Endometrial microvascular endothelial cells (primary cell): Measurements from ENCODE around the gene CTPS1. TPM values are rescaled to one million over a fixed set of nuclear protein-coding genes. Genes with fewer than 3 reads are reported as not detected.

Experiments
- in situ Hi-C: cut with HindIII; loops from 2 replicates; pipeline ENCODE4 v1.10.0; 2017; ENCODE audit warnings: low sequenced_read_pairs, low pct_unique_long_range_greater_than_20kb; ENCODE audit errors: inconsistent ontology term
- total RNA-seq: library from RNA; depleted of rRNA; stranded (reverse); fragments of >200 nt; gene quantifications from one replicate; pipeline ENCODE4 v1.2.3, GENCODE V29; 2015; ENCODE audit errors: inconsistent ontology term

CTPS1 gene
- total RNA-seq, 1 donor from 2014 or later = 48.7 TPM

- in situ Hi-C loops = no loop called here
These were observed 23.1 kb upstream of the CTPS1 start for GRCh38 chr1:40956407-40956806.

DNA sequence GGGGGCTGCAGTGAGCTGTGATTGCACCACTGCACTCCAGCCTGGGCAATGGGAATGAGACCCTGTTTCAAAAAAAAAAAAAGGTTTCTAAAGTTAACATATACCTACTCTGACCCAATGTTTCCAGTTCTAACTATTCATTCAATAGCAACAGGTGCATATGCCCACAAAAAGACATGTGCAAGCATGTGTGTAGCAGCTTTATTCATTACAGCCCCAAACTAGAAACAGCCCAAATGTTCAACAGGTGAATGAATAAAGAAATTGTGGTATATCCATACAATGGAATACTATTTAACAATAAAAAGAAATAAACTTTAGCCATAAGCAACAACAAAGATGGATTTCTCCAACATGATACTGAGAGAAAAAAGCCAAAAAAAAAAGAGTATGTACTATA is 21.3 kb upstream of the CTPS1 start:
- in situ Hi-C loops = no loop called here

DNA sequence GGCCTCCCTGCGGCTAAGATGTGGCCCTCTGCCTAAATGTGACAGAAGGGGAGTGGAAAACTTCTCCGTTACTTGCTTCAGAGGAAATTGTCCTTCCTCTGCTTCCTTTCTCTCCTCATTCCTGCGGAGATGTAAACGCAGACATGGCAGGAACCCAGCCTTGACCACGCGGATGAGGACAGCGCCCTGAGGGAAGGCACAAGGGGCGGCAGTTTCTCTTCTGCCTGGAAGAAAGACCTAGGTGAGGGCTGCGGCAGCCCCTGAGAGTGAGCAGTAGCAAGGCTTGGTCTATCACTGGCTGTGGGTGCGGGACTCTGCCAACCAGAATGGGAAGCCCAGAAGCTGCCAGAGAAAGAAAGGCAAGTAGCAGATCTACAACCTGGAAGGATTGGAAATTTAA is 14.0 kb upstream of the CTPS1 start:
- in situ Hi-C loops = no loop called here

- in situ Hi-C loops = no loop called here
These were observed 13.1 kb upstream of the CTPS1 start for GRCh38 chr1:40966417-40966816.

DNA sequence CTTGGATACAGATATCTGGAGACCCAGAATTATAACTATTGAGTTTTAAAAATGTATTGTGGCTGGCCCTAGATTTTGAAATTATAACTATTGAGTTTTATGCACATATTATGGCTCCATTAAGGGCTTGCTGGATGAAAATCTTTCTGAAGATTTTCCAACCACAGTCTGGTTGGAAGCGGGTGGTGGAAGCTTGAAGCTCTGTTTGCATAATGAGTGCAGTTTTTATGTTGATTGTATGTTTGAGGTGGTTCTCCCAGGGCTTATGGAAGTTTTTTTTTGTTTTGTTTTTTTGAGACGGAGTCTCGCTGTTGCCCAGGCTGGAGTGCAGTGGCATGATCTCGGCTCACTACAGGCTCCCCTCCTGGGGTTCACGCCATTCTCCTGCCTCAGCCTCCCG is 10.1 kb upstream of the CTPS1 start:
- in situ Hi-C loops = no loop called here

DNA sequence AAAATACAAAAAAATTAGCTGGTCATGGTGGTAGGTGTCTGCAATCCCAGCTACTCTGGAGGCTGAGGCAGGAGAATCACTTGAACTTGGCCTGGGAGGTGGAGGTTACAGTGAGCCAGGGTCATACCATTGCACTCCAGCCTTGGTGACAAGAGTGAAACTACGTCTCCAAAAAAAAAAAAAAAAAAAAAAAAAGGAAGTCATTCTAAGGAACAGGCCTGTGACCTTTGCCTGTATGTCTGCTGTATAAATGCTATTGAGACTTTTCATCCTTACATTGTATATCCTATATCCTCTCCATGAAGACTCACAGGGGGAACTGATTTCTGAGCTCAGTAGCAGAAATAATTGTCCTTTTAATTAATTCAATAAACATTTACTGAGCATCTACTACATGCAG is 7.5 kb upstream of the CTPS1 start:
- in situ Hi-C loops = no loop called here

GRCh38 chr1:40973912-40974311 is 5.6 kb upstream of the CTPS1 start:
- in situ Hi-C loops = no loop called here

GRCh38 chr1:40974945-40975344 is 4.6 kb upstream of the CTPS1 start:
- in situ Hi-C loops = no loop called here

- in situ Hi-C loops = no loop called here
These were observed 2.4 kb upstream of the CTPS1 start for GRCh38 chr1:40976952-40977690.

DNA sequence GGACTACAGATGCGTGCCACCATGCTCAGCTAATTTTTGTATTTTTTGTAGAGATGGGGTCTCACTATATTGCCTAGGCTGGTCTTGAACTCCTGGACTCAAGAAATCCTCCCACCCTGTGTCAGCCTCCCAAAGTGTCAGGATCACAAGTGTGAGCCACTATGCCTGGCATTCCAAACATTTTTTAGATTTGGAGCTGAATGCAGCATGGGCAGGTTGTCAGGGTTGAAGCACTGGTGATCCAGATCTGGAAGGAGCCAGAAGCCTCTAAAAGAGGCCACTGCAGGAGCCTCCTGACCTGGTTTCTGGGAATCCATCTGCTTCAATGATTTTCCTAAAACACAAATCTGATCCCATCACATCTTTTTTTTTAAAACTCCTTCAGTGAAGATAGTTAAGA is 1.8 kb upstream of the CTPS1 start:
- in situ Hi-C loops = no loop called here

GRCh38 chr1:40978886-40979240 is 633 bp upstream of the CTPS1 start:
- in situ Hi-C loops = no loop called here

DNA sequence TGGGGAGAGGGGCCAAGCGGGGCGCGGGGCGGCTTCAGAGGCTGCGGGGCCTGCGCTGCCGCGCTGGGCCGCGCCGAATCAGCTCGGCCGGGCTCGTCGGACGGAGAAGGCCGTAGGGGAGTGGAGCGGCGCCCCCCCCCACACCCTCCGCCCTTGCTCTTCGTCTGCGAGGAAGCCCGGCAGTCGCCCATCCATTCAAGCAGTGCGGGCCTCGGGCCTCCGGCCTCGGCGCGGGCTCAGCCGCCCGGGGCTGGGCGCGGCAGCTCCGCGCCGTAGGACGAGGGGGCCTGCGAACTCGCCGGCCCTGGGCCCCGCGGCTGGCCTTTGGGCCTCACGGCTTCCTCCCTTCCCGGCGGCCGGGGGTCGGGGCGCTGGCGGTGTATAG is 564 bp downstream of the CTPS1 start:
- in situ Hi-C loops = no loop called here

DNA sequence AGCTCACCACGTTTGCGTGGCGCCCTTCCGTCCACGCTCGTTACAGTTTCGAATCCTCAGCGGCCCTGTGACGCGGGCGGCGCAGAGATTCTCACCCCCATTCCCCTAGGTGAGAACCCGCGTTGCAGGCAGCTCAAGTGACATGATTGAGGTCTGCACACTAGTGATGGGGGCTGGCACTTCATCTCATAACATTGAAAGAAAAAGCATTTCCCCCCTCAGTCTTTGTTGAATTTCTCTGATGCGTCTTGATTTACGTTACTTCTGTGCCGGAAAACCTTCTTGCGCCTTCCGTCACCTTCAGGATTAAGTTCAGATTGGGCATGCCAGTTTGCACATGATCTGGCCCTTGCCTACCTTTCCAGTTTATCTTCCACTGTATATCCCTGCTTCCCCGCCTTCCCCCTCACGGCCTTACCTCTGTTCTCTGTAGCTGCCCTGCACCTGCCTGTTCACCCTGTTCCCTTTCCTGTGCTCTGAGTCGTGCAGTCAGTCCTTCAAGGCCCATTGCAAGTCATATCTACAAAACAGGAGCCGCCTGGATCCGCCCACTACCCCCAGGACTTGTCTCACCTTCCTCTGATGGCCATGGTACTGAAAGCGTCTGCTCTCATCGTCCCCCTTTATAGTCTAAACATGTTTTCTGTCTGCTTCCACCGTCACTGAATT is 1.1 kb downstream of the CTPS1 start:
- in situ Hi-C loops = no loop called here

GRCh38 chr1:40981691-40982448 is 2.4 kb downstream of the CTPS1 start:
- in situ Hi-C loops = no loop called here

- in situ Hi-C loops = no loop called here
These were observed 3.2 kb downstream of the CTPS1 start for GRCh38 chr1:40982721-40983120.

- in situ Hi-C loops = no loop called here
These were observed 3.8 kb downstream of the CTPS1 start for GRCh38 chr1:40983286-40983685.

DNA sequence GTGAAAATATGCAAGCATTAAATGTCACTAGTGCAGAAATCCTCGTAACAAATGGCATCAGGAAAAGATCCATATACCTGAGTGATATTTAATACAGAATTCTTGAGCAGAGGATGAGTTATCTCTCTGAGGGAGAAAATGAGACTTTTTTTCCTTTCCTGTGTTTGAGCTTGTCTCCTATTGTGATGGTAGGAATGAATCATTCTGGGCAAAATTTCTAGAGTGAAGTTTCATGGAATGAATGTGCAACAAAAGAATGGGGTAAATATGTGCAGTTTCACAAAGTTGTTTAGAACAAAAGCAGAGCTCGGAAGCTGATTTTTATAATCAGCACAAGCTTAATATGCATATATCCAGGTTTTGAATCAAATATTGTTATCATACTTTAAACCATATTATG is 4.6 kb downstream of the CTPS1 start:
- in situ Hi-C loops = no loop called here

- in situ Hi-C loops = no loop called here
These were observed 5.0 kb downstream of the CTPS1 start for GRCh38 chr1:40984531-40984930.

- in situ Hi-C loops = no loop called here
These were observed 5.7 kb downstream of the CTPS1 start for GRCh38 chr1:40985161-40985560.

DNA sequence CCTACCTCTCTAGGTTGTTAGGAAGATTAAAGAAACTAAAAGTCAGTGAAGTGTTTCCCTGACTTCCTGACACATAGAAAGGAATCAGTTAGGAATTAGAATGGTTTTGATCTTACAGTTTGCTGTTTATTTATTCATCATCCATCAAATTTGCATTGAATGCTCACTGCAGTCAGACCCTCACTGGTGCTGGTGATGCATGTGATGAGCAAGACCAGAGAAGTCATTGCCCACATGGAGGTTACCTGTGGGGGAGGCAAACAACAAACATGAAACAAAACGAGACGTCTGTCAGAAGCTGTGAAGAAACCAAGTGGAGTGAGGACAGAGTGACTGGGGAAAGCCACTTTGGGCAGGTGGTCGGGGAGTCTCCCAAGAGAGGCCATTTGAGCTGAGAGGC is 6.4 kb downstream of the CTPS1 start:
- in situ Hi-C loops = no loop called here
